ENCODE data around the gene EPAS1. TPM values are rescaled to one million over a fixed set of nuclear protein-coding genes. Genes with fewer than 3 reads are reported as not detected.

The EPAS1 gene
- total and polyA plus RNA-seq, 2 of the 8 experiments (the other 6 are each of a cell fraction or from before 2014, with no cell fraction given), result 2.0 to 4.9 TPM

DNA sequence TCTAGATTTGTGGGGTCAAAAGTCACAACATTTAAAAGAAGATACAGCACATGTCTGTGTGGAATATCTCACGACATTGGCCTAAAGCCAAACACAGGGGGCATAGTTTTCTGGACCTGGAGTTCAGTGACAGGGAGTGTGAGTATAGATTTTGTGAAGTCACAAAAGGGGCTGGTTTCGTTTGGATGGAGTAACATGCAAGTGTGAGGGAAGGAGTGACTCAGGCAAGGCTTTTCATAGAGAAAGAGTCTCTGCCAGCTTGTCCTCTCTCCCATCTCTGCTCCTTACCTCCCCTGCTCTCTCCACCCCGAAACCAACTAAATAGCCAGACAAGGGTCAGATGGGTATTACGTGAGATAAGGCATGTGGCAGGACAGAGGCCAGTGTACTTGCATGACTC lies 3.7 kb upstream of the EPAS1 start (continued):
- TF ChIP-seq, protein P1, sequence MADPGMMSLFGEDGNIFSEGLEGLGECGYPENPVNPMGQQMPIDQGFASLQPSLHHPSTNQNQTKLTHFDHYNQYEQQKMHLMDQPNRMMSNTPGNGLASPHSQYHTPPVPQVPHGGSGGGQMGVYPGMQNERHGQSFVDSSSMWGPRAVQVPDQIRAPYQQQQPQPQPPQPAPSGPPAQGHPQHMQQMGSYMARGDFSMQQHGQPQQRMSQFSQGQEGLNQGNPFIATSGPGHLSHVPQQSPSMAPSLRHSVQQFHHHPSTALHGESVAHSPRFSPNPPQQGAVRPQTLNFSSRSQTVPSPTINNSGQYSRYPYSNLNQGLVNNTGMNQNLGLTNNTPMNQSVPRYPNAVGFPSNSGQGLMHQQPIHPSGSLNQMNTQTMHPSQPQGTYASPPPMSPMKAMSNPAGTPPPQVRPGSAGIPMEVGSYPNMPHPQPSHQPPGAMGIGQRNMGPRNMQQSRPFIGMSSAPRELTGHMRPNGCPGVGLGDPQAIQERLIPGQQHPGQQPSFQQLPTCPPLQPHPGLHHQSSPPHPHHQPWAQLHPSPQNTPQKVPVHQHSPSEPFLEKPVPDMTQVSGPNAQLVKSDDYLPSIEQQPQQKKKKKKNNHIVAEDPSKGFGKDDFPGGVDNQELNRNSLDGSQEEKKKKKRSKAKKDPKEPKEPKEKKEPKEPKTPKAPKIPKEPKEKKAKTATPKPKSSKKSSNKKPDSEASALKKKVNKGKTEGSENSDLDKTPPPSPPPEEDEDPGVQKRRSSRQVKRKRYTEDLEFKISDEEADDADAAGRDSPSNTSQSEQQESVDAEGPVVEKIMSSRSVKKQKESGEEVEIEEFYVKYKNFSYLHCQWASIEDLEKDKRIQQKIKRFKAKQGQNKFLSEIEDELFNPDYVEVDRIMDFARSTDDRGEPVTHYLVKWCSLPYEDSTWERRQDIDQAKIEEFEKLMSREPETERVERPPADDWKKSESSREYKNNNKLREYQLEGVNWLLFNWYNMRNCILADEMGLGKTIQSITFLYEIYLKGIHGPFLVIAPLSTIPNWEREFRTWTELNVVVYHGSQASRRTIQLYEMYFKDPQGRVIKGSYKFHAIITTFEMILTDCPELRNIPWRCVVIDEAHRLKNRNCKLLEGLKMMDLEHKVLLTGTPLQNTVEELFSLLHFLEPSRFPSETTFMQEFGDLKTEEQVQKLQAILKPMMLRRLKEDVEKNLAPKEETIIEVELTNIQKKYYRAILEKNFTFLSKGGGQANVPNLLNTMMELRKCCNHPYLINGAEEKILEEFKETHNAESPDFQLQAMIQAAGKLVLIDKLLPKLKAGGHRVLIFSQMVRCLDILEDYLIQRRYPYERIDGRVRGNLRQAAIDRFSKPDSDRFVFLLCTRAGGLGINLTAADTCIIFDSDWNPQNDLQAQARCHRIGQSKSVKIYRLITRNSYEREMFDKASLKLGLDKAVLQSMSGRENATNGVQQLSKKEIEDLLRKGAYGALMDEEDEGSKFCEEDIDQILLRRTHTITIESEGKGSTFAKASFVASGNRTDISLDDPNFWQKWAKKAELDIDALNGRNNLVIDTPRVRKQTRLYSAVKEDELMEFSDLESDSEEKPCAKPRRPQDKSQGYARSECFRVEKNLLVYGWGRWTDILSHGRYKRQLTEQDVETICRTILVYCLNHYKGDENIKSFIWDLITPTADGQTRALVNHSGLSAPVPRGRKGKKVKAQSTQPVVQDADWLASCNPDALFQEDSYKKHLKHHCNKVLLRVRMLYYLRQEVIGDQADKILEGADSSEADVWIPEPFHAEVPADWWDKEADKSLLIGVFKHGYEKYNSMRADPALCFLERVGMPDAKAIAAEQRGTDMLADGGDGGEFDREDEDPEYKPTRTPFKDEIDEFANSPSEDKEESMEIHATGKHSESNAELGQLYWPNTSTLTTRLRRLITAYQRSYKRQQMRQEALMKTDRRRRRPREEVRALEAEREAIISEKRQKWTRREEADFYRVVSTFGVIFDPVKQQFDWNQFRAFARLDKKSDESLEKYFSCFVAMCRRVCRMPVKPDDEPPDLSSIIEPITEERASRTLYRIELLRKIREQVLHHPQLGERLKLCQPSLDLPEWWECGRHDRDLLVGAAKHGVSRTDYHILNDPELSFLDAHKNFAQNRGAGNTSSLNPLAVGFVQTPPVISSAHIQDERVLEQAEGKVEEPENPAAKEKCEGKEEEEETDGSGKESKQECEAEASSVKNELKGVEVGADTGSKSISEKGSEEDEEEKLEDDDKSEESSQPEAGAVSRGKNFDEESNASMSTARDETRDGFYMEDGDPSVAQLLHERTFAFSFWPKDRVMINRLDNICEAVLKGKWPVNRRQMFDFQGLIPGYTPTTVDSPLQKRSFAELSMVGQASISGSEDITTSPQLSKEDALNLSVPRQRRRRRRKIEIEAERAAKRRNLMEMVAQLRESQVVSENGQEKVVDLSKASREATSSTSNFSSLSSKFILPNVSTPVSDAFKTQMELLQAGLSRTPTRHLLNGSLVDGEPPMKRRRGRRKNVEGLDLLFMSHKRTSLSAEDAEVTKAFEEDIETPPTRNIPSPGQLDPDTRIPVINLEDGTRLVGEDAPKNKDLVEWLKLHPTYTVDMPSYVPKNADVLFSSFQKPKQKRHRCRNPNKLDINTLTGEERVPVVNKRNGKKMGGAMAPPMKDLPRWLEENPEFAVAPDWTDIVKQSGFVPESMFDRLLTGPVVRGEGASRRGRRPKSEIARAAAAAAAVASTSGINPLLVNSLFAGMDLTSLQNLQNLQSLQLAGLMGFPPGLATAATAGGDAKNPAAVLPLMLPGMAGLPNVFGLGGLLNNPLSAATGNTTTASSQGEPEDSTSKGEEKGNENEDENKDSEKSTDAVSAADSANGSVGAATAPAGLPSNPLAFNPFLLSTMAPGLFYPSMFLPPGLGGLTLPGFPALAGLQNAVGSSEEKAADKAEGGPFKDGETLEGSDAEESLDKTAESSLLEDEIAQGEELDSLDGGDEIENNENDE (IDR thresholded peaks at IDR 0.05; ENCODE audit: insufficient replicate concordance, low read length), result no peak
- TF ChIP-seq CBX5 (IDR thresholded peaks at IDR 0.05; ENCODE audit: low read depth, low read length), result no peak
- TF ChIP-seq, protein P2, sequence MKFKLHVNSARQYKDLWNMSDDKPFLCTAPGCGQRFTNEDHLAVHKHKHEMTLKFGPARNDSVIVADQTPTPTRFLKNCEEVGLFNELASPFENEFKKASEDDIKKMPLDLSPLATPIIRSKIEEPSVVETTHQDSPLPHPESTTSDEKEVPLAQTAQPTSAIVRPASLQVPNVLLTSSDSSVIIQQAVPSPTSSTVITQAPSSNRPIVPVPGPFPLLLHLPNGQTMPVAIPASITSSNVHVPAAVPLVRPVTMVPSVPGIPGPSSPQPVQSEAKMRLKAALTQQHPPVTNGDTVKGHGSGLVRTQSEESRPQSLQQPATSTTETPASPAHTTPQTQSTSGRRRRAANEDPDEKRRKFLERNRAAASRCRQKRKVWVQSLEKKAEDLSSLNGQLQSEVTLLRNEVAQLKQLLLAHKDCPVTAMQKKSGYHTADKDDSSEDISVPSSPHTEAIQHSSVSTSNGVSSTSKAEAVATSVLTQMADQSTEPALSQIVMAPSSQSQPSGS (IDR thresholded peaks at IDR 0.05; ENCODE audit: low read length), result no peak
